Measurements from ENCODE around the gene LRRC8D. TPM values are rescaled to one million over a fixed set of nuclear protein-coding genes. Genes with fewer than 3 reads are reported as not detected.
A peak's percentile ranks its signal among the peaks of the same experiment; 100 is the strongest.

Gene LRRC8D
- total and polyA plus RNA-seq, 2 experiments from 2014 or later = 23.6 to 48.8 TPM

GRCh38 chr1:89980605-89981004 is 159.8 kb downstream of the LRRC8D start:
- H2AFZ ChIP-seq = no peak overlapping the region

More at GRCh38 chr1:89980605-89981004, 159.8 kb downstream of the LRRC8D start:
- H3K4me1 ChIP-seq (ENCODE audit: insufficient read depth) = peaks cover 13% of the 10 kb centered on the region
- Mint-ChIP-seq H3K9me3 (no peaks in the 10 kb centered on the region), H3K4me1 (peaks cover 12% of the 10 kb centered on the region; the same call in 2 of the 3 replicates), H3K27me3 (ENCODE audit: insufficient read depth, low read depth, poor library complexity) (no peaks in the 10 kb centered on the region), H3K4me3 (no peak overlapping the region), H3K27ac (no peak overlapping the region), H3K36me3 (ENCODE audit: low read depth) (no peaks in the 10 kb centered on the region)
- H3K27ac ChIP-seq (ENCODE audit: low read depth) = no peak overlapping the region
- no peak for TF ChIP-seq ZNF462 (CRISPR knock-in tag; IDR thresholded peaks at IDR 0.05)
- no peak for TF ChIP-seq POLR2AphosphoS5 (IDR thresholded peaks at IDR 0.05; ENCODE audit: low read depth)
- no peak for TF ChIP-seq REST (IDR thresholded peaks at IDR 0.05; ENCODE audit: unreplicated experiment)
- TF ChIP-seq ZNF114 (CRISPR knock-in tag; IDR thresholded peaks at IDR 0.05) = no peak
- TF ChIP-seq JUNB (IDR thresholded peaks at IDR 0.05; ENCODE audit: unreplicated experiment) = no peak
- no peak for TF ChIP-seq NANOG (IDR thresholded peaks at IDR 0.05; ENCODE audit: borderline replicate concordance)
- TF ChIP-seq CTCF (conservative IDR thresholded peaks at IDR 0.05; ENCODE audit: low read depth in 2 of 2) = no peak
- no peak for TF ChIP-seq CREB1 (CRISPR knock-in tag; IDR thresholded peaks at IDR 0.05; ENCODE audit: low read depth)
- TF ChIP-seq STAT1 (IDR thresholded peaks at IDR 0.05; ENCODE audit: unreplicated experiment) = no peak
- no peak for TF ChIP-seq ZNF331 (CRISPR knock-in tag; IDR thresholded peaks at IDR 0.05; ENCODE audit: low read depth)
- TF ChIP-seq EZH2phosphoT487 (IDR thresholded peaks at IDR 0.05; ENCODE audit: unreplicated experiment) = no peak
- TF ChIP-seq EZH2 (IDR thresholded peaks at IDR 0.05; ENCODE audit: low read depth, unreplicated experiment) = no peak
- TF ChIP-seq ETS1 (IDR thresholded peaks at IDR 0.05) = no peak
- H3K4me3 ChIP-seq = no peak overlapping the region
- no peaks in the 10 kb centered on the region for H3F3A ChIP-seq (replicated peaks; ENCODE audit: low read depth)
- no peaks in the 10 kb centered on the region for H3K9me2 ChIP-seq (ENCODE audit: insufficient read depth)
- DNase-seq (ENCODE audit: low spot score) (peak; percentile 50), ATAC-seq (peak; percentile 46; the same call in 1 of the 3 replicates)
- no peaks in the 10 kb centered on the region for H3K36me3 ChIP-seq (ENCODE audit: insufficient read depth)
- no peaks in the 10 kb centered on the region for H3K79me2 ChIP-seq (replicated peaks; ENCODE audit: insufficient read depth)
- H4K20me1 ChIP-seq (replicated peaks; ENCODE audit: insufficient read depth) = no peaks in the 10 kb centered on the region
- no peak overlapping the region for H3K4me2 ChIP-seq
- no peaks in the 10 kb centered on the region for H3K27me3 ChIP-seq (ENCODE audit: insufficient read depth)
